Stimulated activated naive CD4-positive, alpha-beta T cell (primary cell): ENCODE results near the gene RSL24D1.
A peak's percentile ranks its signal among the peaks of the same experiment; 100 is the strongest.

ENCODE experiments used
- DNase-seq, 6 experiments: peaks; one replicate each; lab custom pipeline; 2025; lab: John Stamatoyannopoulos, UW

RSL24D1 gene

DNA sequence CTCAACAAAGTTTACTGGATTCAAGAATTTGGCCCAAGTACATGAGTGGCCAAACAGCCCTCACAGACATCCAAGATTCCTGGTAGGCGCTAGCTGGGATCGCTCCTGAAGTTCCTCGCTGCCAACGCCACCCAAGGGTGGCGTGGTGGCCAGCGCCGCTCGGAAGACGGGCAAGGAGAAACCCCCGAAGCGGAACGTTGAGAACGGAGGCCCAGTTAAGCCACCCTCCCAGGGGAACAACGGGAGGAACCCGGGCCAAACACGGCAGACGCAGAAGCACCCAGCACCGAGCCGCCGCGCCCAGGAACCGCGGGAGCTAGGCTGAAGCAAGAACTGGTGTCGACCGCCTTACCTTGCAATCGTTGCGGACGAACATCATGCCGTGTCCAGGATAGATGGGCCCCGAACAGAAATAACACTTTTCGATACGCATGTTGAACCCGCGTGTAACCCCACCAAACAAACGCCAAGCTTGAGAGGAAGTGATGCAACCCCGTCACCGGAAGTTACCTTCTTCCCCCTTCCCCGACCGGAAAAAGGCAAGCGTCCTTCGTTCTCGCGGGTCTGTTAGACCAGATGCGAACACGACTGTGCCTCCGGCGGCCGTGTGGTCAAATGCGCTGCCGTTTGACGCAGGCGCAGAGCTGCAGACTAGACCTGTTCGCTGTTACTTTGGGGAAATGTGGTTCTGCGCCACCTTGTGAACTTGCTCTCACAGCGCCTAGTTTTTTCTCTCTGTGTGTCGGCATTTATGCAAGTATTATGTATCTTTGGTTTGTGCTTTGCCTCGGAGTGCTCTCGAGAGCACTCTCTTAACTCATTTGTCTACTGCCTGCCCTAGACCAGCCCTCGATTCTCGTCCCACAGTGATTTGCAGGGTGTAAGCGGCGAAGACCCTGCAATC lies at the start of gene RSL24D1:
Gene RSL24D1 (minus strand): TSS at position 484 of the 904 bp plus-strand sequence. CDS start 51 bp downstream, at position 433.
- peak; percentile 83 to 97 (median 95) for DNase-seq

DNA sequence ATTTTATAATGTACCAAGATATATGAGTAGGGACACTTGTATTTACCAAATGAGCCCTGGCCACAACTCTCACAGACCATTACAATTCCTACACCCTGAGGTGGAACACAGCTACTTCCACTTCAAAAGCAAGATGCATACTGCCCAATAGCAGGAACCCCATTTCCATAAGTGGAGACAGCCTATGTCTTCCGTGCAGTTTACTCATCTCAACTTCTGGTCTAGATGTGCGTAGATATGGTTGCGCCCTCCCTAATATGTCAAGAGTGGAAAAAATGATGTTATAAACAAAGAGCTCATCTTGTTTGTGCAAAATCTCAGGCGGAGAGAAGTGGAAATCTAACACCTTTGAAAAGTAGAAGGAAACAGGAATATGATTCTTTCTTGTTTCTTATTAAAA lies 48.3 kb upstream of the RSL24D1 start:
- DNase-seq: no peak

DNA sequence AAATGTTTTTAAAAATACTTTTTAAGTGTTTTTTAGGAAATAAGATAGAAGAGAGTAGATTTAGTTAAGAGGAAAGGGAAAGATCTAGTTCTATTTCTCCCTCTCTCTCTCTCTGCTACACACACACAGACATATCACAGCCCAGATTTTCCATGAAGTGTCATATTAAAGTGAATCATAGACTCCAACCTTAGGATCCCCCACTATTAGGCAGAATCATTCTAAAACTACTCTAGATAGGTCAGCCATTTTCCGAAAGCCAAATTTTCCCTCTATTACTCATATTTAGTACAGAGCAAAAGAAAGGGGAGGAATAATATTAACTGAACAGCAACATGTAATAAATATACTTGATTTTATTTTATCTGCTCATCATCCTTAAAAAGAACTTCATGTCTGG lies 45.1 kb upstream of the RSL24D1 start:
- no peak for DNase-seq

DNA sequence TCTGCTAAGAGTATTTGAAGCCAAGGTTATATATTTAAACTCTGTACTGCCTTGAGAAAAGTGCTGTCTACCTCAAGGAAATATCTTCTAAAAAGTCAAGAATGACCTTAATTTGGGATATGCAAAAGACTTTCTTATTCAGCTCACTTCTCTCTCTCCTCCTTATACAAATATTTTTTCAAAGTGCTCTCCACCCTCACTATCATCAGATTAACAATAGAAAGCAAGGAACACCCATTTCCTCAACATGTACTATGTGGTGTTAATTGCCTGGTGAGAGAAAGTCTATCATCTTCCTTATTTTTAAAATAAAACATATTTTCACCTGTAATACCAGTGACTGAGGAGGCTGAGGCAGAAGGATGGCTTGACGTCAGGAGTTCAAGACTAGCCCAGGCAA lies 44.4 kb upstream of the RSL24D1 start:
- DNase-seq: no peak

DNA sequence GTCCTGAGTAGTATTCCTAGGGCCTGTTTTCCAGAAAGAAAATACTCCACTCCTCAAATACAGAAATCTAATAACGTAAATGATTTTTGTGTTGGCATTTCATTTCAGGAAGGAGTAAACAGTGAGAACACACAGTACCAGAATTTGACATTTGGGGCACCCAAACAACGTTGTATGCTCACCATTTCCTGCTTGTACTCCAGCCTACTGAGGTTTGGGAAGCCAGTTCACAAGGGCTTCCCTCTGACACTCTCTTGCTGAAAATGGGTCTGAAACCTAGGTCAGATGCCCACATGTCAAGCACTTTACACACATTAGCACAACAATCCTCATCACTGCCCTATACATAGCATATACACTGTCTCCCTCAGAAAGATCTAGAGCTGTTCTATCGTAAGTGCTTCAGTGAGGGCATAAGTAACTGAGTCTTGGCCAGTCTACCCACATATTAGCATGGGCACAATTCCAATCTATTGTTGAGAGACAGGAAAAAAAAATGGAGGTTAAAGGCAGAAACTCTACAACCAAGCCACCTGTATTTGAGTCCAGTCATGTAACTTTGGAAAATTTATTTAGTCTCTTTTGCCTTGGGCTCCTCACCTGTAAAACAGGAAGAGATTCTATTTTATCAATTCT lies 43.5 kb upstream of the RSL24D1 start:
- DNase-seq: no peak

DNA sequence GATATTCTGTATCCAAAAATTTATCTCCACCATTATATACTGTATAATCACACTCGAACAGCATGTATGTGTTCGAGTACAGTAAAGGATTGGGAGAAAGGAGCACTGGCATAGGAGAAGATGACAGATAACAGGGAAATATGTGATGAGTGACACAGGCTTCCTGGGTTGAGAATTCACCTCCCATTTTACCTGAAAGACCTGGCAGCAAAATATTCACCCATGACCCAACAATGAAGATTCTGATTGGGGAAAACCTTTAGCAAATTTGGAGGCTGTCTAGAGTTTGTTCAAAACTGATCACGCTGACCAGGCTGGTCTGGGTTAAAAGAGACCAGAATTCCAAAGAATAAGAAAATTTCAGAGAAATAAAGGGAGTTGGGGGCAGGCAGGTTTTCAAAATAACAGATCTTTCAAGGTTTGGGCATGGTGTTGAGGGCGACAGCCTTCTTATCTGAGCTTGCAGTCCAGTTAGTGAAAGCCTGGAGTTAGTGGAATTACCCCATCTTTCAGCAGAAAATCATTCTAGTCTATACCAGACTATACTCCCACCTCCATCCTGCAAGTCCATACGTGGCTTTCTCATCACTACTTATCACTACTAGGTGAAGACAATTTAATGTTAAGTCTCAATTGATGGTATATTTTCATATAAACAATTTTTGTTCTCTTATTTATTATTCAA lies 42.8 kb upstream of the RSL24D1 start:
- no peak for DNase-seq

DNA sequence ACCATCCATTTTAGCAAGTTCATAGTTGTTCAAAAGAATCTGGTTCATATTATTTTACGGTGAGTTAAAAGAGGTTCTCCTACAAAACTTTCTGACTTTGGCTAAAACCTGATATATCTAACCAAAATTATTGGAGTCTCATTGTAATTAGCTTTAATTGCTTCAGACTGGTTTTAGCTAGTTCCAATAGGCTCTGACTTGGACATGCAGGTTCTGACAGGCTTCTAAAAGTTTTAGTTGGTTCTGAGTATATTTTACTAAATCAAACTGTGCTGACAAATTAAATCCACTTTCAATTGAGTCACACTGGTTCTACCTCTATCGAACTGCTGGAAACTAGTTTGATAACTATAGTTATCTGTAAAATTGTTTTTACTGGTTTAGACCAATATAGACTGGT lies 42.1 kb upstream of the RSL24D1 start:
- DNase-seq: no peak

DNA sequence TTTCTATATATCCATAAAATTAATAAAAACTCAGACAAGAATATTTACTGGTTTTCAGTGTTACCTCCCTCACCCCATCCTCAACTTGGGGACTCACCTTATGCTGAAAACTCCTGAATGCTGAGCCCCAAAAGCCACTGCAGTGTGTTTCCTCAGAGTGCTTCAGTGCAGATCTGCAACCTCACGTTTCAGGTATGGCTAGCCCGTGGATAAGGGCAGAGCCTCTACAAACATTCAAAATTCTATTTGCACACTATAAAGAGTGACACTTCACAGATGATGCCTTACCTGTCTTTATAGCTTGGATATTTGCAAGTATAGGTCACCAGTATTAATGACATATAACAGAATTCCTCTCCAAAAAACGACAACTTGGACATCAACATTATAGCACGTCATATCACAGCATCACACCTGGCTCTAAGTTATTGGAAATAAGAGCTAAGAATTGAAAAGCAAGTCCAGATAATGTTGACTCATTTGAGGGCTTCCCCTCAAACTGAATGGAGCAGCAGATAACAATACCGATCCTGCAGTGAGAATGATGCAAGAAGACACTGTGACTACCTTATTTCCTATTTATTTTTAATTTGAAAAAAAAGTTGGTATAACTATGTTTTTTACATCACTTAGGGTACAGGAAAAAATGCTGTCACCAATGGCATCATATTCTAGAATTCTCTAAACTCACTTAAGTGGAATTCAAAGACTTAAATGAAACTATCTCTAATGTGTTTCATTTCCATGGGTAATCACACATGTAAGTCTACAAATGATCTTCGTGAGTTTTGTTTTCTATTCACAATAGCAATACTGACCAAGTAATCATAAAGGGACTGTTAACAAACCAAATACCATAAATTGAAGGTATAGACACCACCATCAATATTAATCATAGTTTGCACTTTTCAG lies 40.7 kb upstream of the RSL24D1 start:
- DNase-seq: no peak

DNA sequence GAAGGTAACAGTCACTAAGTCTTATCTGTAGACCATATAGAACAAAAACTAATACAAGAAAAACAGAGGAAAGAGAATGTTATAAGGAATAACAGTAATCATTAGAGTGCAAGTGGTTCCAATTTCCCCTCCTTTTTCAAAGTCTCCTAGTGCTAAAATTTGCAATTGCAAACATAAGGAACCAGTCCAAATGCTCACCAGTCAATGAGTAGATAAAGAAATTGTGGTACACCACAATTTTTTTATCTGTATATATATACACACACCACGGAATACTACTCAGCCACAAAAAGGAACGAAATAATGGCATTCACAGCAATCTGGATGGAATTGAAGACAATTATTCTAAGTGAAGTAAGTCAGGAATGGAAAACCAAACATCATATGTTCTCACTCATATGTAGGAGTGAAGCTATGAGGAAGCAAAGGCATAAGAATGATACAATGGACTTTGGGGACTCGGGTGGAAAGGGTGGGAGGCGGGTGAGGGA lies 38.9 kb upstream of the RSL24D1 start:
- DNase-seq: no peak

DNA sequence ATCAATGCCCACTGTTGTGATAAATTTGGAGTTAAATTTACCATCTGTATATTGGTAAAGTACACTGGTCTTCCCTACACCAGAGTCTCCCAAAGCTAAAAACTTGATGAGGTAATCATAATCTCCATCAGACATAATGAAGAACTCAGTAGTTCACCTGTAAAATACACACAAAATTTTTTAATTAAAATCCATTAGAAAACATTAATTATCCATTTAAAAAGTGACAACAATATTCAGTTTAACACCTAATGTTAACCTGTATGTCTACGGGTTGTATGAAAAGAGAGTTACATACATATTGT lies 38.0 kb upstream of the RSL24D1 start:
- DNase-seq: no peak

DNA sequence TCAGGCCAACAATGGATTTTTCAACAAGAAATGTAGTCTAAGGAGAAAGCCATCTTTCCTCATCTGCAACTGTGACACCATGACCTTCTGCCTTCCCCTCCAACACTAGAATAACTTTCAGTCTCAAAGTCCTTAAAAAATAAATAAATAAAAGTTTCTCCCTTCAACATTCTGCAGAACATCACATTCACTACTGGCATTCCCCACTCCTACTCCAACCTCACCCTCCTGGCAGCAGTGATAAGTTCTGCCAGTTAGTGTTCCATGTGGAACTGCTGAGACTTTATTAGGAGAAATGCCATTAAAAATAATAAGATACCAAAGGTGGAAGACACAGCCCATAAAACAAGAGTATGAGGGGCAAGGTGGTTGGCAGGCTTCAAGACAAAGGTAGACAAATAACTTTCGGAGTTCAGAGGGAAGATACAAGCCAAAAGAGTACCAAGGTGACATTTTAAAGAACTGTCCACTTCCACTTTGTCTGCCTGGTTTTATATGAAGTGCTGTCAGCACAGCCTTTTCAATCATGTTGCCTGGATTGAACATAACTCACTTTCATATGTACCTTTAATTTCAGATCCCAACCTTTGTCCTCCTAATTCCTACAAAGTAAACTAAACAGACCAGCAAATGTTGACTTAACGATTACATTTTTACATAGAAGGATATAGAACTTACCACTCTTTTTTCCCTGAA lies 37.5 kb upstream of the RSL24D1 start:
- no peak for DNase-seq

DNA sequence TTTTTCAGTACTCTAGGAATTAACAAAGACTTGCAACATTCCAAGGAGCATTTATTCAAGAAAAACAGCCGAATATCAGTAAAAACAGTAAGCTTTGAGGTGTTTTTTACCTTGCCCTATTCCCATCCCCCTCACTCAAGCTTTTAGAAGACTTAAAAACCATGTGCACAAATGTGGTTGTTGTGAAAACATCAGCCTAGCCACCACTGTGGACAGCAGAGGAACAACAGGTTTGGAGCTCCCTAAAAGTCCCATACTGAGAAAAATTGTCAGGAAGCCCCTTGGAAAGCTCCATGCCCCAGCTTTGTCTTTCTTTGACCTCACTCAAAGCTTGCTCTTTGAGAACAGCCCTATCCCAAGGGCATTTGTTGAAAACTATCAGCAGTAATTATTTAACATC lies 34.7 kb upstream of the RSL24D1 start:
- DNase-seq: no peak

DNA sequence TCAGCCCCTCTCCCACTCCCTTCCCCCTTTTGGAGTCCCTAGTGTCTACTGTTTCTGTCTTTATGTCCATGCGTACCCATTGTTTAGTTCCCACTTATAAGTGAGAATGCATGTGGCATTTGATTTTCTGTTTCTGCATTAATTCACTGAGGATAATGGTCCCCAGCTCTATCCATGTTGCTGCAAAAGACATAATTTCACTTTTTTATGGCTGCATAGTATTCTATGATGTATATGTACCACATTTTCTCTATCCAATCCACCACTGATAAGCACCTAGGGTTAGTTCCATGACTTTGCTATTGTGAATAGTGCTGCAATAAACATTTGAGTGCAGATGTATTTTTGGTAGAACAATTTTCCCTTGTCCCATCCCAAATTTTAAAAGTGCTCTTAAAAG lies 34.2 kb upstream of the RSL24D1 start:
- DNase-seq: no peak

DNA sequence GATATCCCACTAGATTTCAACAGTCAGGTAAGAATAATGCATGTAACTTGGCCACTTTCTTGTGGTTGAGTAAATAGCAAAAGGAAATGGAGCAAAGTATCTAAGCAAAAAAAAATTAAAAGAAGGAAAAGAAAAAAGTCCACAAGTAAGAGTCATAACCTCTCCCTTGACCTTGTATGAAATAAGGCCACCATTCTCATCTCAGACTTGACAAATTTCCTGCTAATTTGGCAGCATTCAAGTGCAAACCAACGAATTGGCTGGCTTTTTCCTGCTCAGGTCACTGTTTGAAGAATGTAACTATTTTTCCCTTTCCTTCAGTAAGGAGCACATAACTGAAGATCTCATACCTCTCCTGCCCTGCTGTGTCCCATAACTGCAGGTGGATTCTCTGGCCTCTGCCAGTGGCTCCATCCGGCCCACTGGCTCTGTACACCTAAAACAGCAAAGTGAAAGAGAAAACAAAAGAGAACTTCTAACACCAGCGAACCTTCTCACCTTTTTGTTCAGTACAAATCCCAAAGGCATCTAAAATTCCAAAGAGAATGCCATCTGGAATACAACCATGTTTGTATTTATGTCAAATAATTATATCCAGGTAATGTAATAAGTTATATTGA lies 33.4 kb upstream of the RSL24D1 start:
- DNase-seq: no peak

DNA sequence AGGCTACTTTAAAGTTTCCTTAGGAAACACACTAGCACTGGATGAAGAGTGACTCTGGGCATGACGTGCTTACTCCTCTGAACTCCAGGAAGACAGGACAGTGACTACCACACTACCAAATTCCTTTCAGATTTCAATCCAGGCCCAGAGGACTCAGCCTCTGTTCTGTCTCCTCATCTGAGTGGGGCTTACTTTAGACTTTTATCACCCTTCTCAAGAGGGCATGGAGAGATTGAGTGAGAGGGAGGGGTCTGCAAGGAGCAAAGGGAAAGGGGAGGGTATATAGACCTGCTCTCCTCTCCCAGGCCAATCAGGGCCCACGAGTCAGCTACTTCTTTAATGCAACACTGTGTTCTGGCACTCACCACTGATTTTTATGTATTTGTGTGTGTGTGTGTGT lies 29.4 kb upstream of the RSL24D1 start:
- DNase-seq: no peak

DNA sequence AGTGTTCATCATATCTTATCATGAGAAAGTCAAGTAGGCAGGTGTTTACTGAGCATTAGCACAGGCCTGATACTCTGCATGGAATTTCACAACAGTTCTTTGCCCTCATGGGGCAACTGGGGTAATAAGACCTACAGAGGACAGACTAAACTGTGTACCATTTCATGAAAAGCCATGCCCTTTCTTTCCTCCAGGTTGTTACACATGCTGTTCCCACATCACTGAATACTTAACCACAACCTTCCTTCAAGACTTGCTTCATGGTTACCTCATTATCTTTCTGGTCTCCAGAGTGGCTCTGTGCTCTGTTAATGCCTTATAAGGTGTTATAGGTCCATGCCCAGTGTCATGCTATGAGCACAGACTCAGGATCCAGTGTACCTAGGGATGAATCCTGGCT lies 28.2 kb upstream of the RSL24D1 start:
- DNase-seq: peak in 2 of 6 experiments; percentile 26 to 37

DNA sequence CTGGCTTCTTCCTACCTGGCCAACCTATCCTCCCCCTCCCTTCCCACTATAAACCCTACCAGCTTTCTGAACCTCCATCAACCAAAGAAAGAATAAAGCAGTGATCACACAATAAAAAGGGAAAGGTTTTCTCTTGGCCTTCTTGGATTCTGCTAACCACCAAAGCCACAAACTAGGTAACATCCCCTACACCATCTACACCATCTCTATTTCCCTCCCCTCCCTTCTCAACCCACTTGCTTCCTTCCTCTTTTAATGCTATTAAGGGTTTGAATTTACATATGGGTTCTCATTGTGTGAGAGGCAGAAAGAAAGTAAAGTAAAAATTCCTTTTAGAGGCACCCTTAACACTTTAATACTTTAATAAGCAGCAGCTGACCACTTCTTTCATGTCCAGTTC lies 25.8 kb upstream of the RSL24D1 start:
- peak in 1 of 6 experiments; percentile 10 for DNase-seq

DNA sequence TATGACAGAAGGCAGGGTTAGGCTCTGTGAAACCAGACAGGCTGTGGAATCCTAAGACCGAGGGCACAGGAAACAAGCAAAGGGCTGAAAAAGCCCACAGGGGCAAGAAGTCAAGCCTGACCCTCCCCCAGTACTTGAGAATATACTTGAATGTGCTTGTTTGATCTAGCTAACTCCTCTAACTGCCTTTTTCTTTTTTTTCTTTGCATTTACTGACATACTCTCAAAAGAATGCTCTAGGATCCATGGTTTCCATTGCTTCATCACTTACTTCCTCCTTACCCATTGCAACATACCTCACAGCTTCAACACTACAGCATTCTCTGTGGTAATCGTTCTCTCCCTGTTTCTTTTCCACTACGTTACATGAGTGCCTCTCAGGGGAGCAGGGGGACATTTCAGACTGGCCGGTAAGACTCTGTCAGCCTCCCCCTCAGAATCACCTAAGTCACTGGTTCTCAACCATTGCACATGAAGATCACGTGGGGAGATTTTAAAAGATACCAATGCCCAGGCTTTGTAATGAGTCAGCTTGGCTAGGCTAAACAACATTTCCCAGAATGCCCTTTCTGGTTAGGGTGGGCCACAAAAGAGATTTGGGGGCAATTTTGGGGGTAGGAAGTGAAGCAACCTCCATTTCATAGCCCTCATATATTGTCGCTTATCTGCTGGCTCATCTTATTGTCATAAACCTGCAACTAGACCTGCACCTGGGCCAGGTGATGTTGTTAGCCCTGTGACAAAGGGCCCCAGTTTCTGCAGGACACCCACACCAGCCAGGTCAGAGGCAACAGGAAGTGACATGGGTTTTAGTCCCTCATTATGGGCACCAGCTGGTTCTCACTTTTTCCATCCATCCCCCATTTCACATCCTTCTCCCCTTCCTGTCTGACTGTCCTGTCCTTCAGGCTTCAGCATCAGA lies 24.6 kb upstream of the RSL24D1 start:
- DNase-seq: no peak

DNA sequence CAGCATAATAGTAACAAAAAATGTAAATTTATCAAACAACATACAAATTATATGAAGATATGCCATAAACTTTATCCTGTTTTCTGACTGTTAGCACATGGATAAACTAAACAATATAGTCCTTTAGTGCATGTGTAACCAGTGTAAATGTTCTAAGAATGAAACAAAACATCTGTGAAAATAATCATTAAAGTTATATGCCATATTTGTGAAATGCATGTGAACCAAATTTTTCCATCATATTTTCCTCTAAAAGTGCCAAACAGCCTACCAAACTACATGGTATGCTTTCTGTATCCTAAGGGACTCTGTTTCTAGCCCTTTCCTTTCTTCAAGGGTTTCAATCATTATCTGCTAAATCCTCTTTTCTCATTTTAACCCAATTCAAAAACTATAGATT lies 23.9 kb upstream of the RSL24D1 start:
- DNase-seq: no peak

DNA sequence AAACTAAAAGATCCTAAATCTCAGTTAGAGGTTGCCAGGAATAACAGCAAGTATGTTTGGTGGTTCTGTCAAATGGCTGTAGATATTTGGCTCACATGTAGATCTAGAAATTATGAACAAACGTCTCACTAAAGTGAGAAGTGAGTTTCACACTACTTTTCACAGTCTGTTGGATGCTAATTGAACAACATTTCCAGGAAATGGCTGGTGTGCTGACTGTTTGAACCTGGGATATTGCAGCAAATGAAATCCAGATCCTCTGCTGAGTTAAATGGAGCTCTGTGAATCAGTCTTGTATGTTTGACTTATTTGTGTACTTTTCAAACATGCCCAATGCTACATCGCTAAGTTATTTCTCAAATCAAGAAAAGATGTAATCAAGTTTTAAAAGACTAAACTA lies 21.3 kb upstream of the RSL24D1 start:
- no peak for DNase-seq
